ENCODE data around the gene GABRG3. TPM values are rescaled to one million over a fixed set of nuclear protein-coding genes. Genes with fewer than 3 reads are reported as not detected.

GABRG3 gene
- polyA plus RNA-seq, 2 of the 4 experiments (the other 2 are of a cell fraction) = 0.08 to 0.18 TPM

DNA sequence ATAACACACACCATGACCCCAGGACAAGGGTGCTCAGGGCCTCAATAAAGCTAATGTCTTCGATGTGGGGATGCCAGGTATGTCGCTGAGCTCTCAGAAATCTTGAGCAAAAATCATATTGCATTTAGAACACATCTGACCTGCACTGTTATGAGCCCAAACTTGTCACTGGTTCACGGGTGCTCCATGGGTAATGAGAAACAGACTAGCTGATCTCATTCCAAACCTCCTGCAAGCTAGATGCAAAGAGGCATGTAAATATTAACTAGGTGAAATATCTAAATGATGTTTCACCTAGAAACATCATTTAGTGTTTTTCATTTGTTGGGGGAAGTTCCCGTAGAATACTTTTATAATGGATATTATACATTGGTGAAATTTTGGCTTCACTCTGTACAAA, 578.8 kb downstream of the GABRG3 start:
- H3K27ac ChIP-seq = no peak overlapping the region
- no peak for ATAC-seq
- no peak overlapping the region for H3K4me2 ChIP-seq
- 20% methylated on average over 4 of the region's 4 CpGs for WGBS (ENCODE audit: missing lambda C conversion rate)
- no peaks in the 10 kb centered on the region for H3K4me1 ChIP-seq
- POLR2A ChIA-PET = no interaction called here
- TF ChIP-seq JUNB (IDR thresholded peaks at IDR 0.05) (no peak), RFX5 (IDR thresholded peaks at IDR 0.05) (no peak), RCOR1 (IDR thresholded peaks at IDR 0.05; ENCODE audit: low read depth, low read length) (no peak), MYC (IDR thresholded peaks at IDR 0.05; ENCODE audit: borderline replicate concordance, low read length) (no peak), ZNF302 (CRISPR knock-in tag; IDR thresholded peaks at IDR 0.05) (no peak), EHF (CRISPR knock-in tag; IDR thresholded peaks at IDR 0.05) (no peak), ZC3H11A (IDR thresholded peaks at IDR 0.05) (no peak), CBX8 (IDR thresholded peaks at IDR 0.05) (no peak), FOSB (CRISPR knock-in tag; IDR thresholded peaks at IDR 0.05) (no peak), CEBPB (IDR thresholded peaks at IDR 0.05) (no peak), CHD4 (IDR thresholded peaks at IDR 0.05; ENCODE audit: borderline replicate concordance) (no peak), JUN (IDR thresholded peaks at IDR 0.05) (no peak), SREBF2 (IDR thresholded peaks at IDR 0.05) (no peak), FOSL2 (IDR thresholded peaks at IDR 0.05) (no peak), FOSL2 (CRISPR knock-in tag; IDR thresholded peaks at IDR 0.05) (no peak), NR3C1 (IDR thresholded peaks at IDR 0.05) (no peak), EHMT2 (IDR thresholded peaks at IDR 0.05; ENCODE audit: low read depth) (no peak)
- TF ChIP-seq, protein P1, sequence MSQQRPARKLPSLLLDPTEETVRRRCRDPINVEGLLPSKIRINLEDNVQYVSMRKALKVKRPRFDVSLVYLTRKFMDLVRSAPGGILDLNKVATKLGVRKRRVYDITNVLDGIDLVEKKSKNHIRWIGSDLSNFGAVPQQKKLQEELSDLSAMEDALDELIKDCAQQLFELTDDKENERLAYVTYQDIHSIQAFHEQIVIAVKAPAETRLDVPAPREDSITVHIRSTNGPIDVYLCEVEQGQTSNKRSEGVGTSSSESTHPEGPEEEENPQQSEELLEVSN (IDR thresholded peaks at IDR 0.05; ENCODE audit: borderline replicate concordance, low read depth) = no peak
- TF ChIP-seq, protein P2, sequence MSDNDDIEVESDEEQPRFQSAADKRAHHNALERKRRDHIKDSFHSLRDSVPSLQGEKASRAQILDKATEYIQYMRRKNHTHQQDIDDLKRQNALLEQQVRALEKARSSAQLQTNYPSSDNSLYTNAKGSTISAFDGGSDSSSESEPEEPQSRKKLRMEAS (IDR thresholded peaks at IDR 0.05) = no peak
- TF ChIP-seq, protein P3, sequence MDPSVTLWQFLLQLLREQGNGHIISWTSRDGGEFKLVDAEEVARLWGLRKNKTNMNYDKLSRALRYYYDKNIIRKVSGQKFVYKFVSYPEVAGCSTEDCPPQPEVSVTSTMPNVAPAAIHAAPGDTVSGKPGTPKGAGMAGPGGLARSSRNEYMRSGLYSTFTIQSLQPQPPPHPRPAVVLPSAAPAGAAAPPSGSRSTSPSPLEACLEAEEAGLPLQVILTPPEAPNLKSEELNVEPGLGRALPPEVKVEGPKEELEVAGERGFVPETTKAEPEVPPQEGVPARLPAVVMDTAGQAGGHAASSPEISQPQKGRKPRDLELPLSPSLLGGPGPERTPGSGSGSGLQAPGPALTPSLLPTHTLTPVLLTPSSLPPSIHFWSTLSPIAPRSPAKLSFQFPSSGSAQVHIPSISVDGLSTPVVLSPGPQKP (IDR thresholded peaks at IDR 0.05; ENCODE audit: low read depth, low read length) = no peak
- no peak overlapping the region for H3K4me3 ChIP-seq
- CTCF ChIA-PET = no interaction called here
- H3K9me3 ChIP-seq = no peaks in the 10 kb centered on the region
- DNase-seq (ENCODE audit: low read depth in 1 of 2, low spot score in 1 of 2) = no peak
- FAIRE-seq = no peak

DNA sequence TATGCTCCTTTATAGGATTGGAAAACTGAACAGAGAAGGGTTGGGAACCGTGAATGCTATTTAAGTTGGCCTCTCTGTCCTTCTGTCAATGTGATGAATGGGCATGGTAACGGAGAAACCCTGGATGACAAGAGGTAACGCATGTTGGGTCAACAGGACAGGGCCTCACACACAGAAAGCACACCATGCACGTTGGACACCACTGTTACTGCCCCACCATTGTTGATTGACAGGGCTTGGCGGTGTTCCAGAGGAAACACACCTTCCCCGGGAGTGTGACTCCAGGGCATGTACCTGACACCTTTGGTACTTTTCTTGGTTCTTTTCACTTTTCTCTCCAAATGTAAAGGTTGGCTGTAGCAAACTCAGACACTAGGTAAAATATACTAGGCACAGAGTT, 579.7 kb downstream of the GABRG3 start:
- DNase-seq (ENCODE audit: low read depth in 1 of 2, low spot score in 1 of 2) (no peak), FAIRE-seq (no peak), ATAC-seq (no peak)
- TF ChIP-seq, protein P4, sequence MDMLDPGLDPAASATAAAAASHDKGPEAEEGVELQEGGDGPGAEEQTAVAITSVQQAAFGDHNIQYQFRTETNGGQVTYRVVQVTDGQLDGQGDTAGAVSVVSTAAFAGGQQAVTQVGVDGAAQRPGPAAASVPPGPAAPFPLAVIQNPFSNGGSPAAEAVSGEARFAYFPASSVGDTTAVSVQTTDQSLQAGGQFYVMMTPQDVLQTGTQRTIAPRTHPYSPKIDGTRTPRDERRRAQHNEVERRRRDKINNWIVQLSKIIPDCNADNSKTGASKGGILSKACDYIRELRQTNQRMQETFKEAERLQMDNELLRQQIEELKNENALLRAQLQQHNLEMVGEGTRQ (IDR thresholded peaks at IDR 0.05) = no peak
- TF ChIP-seq FOXS1 (CRISPR knock-in tag; IDR thresholded peaks at IDR 0.05) (no peak), PHF8 (IDR thresholded peaks at IDR 0.05; ENCODE audit: borderline replicate concordance, low read depth) (no peak)
- Histone ChIP-seq H3K4me3 (no peak overlapping the region), H3K4me1 (no peaks in the 10 kb centered on the region), H3K27ac (no peak overlapping the region), H3K4me2 (no peak overlapping the region), H3K9me3 (no peaks in the 10 kb centered on the region)
- ChIA-PET CTCF (no interaction called here), POLR2A (no interaction called here)
- 28% methylated on average over 6 of the region's 6 CpGs for WGBS (ENCODE audit: missing lambda C conversion rate)

DNA sequence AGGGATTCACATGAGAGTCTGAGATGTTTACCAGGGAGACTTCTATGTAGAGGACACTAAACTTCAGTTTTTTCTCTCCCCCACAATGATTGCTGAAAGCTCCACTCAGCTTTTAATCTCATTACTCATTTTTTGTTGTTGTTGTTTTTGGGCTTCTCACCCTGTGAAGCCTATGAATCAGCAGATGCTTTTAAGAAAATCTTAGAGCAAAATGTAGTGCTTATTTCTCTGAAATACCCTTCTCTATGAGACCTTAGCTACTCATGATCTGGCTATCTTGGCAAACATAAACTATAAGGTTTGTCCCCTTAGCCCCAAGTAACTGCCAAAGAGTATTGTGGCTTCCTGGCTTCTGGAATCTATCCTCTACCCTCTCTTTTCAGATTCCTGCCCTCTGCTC, 590.8 kb downstream of the GABRG3 start:
- H3K4me2 ChIP-seq = no peak overlapping the region
- no peak overlapping the region for H3K4me3 ChIP-seq
- H3K4me1 ChIP-seq = no peaks in the 10 kb centered on the region
- DNase-seq (ENCODE audit: low read depth in 1 of 2, low spot score in 1 of 2) = no peak
- FAIRE-seq = no peak
- ATAC-seq = no peak
- POLR2A ChIA-PET = no interaction called here
- CTCF ChIA-PET = no interaction called here
- H3K27ac ChIP-seq = no peak overlapping the region
- TF ChIP-seq RARB (CRISPR knock-in tag; IDR thresholded peaks at IDR 0.05) = no peak
- TF ChIP-seq HEYL (CRISPR knock-in tag; IDR thresholded peaks at IDR 0.05) = no peak
- no peak for TF ChIP-seq EHMT2 (IDR thresholded peaks at IDR 0.05; ENCODE audit: low read depth)
- no peak for TF ChIP-seq ZNF302 (CRISPR knock-in tag; IDR thresholded peaks at IDR 0.05)
- TF ChIP-seq, protein P4 (IDR thresholded peaks at IDR 0.05) = no peak
- TF ChIP-seq JUN (IDR thresholded peaks at IDR 0.05) = no peak
- TF ChIP-seq CHD2 (IDR thresholded peaks at IDR 0.05; ENCODE audit: low read length, partially characterized antibody) = no peak
- TF ChIP-seq PHF8 (IDR thresholded peaks at IDR 0.05; ENCODE audit: borderline replicate concordance, low read depth) = no peak
- no peak for TF ChIP-seq HOXA7 (CRISPR knock-in tag; IDR thresholded peaks at IDR 0.05)
- TF ChIP-seq CHD4 (IDR thresholded peaks at IDR 0.05; ENCODE audit: borderline replicate concordance) = no peak
- TF ChIP-seq HOXB13 (CRISPR knock-in tag; IDR thresholded peaks at IDR 0.05; ENCODE audit: low read depth) = no peak
- no peak for TF ChIP-seq ESRRA (IDR thresholded peaks at IDR 0.05; ENCODE audit: borderline replicate concordance, low read length)
- no peak for TF ChIP-seq HDAC2 (IDR thresholded peaks at IDR 0.05)
- no peak for TF ChIP-seq KDM1A (IDR thresholded peaks at IDR 0.05; ENCODE audit: low read depth)
- 0 out of 3 replicates have a peak, but pooled peaks cover 9% of the 10 kb centered on the region for H3K9me3 ChIP-seq
